Esophagus squamous epithelium (tissue), 5 donors: ENCODE data around the gene CDH15. TPM values are rescaled to one million over a fixed set of nuclear protein-coding genes. Genes with fewer than 3 reads are reported as not detected.

Experiments used
- DNase-seq: peaks from one replicate; lab custom pipeline; 2025; lab: John Stamatoyannopoulos, UW
- H3K27ac ChIP-seq, 4 donors: fragments of 200-600 bp; sonication (generic); one replicate each; pipeline ENCODE4 v1.5.1; 2016 to 2019; ENCODE audit warnings: mild to moderate bottlenecking in 1 of 4
- H3K27me3 ChIP-seq, 4 donors: fragments of 200-600 bp; sonication (generic); 1 replicate in 3 of 4; 2 replicates in 1 of 4; pipeline versions ENCODE4 v1.5.1 to v1.6.0; 2017 to 2021; ENCODE audit warnings: antibody characterized with exemption in 1 of 4
- H3K36me3 ChIP-seq, 3 donors: fragments of 200-600 bp; sonication (generic); one replicate each; pipeline ENCODE4 v1.5.1; 2016 to 2019
- H3K4me1 ChIP-seq, 3 donors: fragments of 200-600 bp; sonication (generic); one replicate each; pipeline ENCODE4 v1.5.1; 2017 to 2019
- H3K4me3 ChIP-seq, 4 donors: fragments of 200-600 bp; sonication (generic); 1 replicate in 3 of 4; 2 replicates in 1 of 4; pipeline ENCODE4 v1.5.1; 2016 to 2019; ENCODE audit warnings: mild to moderate bottlenecking in 2 of 4, moderate library complexity in 1 of 4
- H3K9me3 ChIP-seq, 3 donors: fragments of 200-600 bp; sonication (generic); one replicate each; pipeline ENCODE4 v1.5.1; 2016 to 2019
- POLR2A ChIP-seq, 4 donors: fragments of 450-650 bp; IDR thresholded peaks; one replicate each; pipeline ENCODE4 v1.6.1; 2017; ENCODE audit warnings: antibody characterized with exemption in 4 of 4, mild to moderate bottlenecking in 4 of 4, moderate library complexity in 3 of 4
- WGBS, 2 donors: methylation state at CpG; one replicate each; pipeline ENCODE4 v1.1.5; 2018; 5-methylcytosine and 5-hydroxymethylcytosine counted together
- intact Hi-C: fragments of 100-400 bp; cut with DNase I; formaldehyde crosslinking; loops from one replicate; pipeline ENCODE4 v1.15.0; 2022
- total RNA-seq, 4 donors: library from RNA; depleted of rRNA; stranded (reverse); fragments of >200 nt; gene quantifications; one replicate each; pipeline ENCODE4 v1.1.0, GENCODE V29; 2016
- TF ChIP-seq, protein P1 (sequence below), 6 experiments: fragments of 450-650 bp in 4 of 6; fragments of 200-600 bp in 2 of 6; sonication (generic) in 2 of 6; IDR thresholded peaks; one replicate each; pipeline ENCODE4 v1.5.1; 2016 to 2019; ENCODE audit warnings: antibody characterized with exemption in 6 of 6, mild to moderate bottlenecking in 4 of 6, moderate library complexity in 4 of 6
- donor health status: DM: yes; HTN: yes; CAD: no.

CDH15 gene
- total RNA-seq, 4 donors from 2014 or later: not detected

DNA sequence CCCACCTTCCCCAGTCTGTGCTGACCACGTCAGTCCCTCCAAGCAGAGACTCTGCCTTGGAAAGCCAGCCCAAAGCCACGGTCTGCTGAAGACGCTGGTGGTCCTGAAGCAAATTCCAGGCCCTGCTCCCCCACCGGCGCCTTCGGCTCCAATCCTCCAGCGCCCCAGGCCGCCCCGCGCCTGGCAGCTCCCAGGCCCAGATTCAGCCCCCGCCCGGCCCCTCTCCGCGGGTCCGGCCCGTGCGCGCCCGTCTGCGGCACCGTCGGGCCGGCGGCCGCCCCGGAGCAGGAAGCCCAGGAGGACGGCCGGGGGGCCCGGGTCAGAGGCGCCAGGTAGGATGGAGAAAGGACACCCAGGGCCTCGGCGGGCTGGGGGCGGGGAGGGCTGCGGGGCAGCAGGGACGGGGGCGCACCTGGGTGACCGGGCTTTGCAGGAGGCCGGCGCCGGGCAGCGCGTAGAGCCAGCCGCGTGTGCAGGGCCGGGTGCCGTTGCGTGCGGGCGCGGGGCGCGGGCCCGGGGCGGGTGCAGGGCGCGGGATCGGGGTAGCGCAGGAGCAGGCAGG is 29.4 kb downstream of the CDH15 start:
- Histone ChIP-seq H3K36me3 (no peaks in the 10 kb centered on the region), H3K9me3 (no peaks in the 10 kb centered on the region), H3K4me3 (peak overlapping the region in 3 of 4 donors; percentile 19 to 65 (median 43)), H3K4me1 (peaks cover 6 to 28% (median 13%) of the 10 kb centered on the region in 3 donors), H3K27me3 (peaks cover 11 to 91% (median 24%) of the 10 kb centered on the region in 4 donors), H3K27ac (no peak overlapping the region)
- TF ChIP-seq, protein P1, sequence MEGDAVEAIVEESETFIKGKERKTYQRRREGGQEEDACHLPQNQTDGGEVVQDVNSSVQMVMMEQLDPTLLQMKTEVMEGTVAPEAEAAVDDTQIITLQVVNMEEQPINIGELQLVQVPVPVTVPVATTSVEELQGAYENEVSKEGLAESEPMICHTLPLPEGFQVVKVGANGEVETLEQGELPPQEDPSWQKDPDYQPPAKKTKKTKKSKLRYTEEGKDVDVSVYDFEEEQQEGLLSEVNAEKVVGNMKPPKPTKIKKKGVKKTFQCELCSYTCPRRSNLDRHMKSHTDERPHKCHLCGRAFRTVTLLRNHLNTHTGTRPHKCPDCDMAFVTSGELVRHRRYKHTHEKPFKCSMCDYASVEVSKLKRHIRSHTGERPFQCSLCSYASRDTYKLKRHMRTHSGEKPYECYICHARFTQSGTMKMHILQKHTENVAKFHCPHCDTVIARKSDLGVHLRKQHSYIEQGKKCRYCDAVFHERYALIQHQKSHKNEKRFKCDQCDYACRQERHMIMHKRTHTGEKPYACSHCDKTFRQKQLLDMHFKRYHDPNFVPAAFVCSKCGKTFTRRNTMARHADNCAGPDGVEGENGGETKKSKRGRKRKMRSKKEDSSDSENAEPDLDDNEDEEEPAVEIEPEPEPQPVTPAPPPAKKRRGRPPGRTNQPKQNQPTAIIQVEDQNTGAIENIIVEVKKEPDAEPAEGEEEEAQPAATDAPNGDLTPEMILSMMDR (IDR thresholded peaks at IDR 0.05): no peak
- TF ChIP-seq POLR2A (IDR thresholded peaks at IDR 0.05): no peak
- DNase-seq: no peak
- intact Hi-C loops: no loop called here
- whole genome bisulfite sequencing, 2 donors: 0 to 1% methylated on average over 2 to 14 of the region's 58 CpGs

- H3K36me3 ChIP-seq: no peaks in the 10 kb centered on the region
- peaks cover 11 to 96% (median 24%) of the 10 kb centered on the region in 4 donors for H3K27me3 ChIP-seq
- intact Hi-C loops: no loop called here
- no peak for TF ChIP-seq POLR2A (IDR thresholded peaks at IDR 0.05)
- TF ChIP-seq, protein P1 (IDR thresholded peaks at IDR 0.05): no peak
- no peaks in the 10 kb centered on the region for H3K9me3 ChIP-seq
- no peak overlapping the region for H3K27ac ChIP-seq
- H3K4me1 ChIP-seq: peaks cover 6 to 28% (median 13%) of the 10 kb centered on the region in 3 donors
- 0% methylated on average over 6 of the region's 111 CpGs; no CpG with 5 or more reads in 1 of the 2 donors for WGBS, 2 donors
- DNase-seq: no peak
- H3K4me3 ChIP-seq: peak overlapping the region; percentile 18 to 65 (median 39)
Observed at GRCh38 chr16:89201439-89202377, 30.2 kb downstream of the CDH15 start.

GRCh38 chr16:89202422-89203215 is 31.1 kb downstream of the CDH15 start:
- Histone ChIP-seq H3K4me3 (peak overlapping the region in 3 of 4 donors; percentile 35 to 65 (median 43)), H3K4me1 (peaks cover 6 to 28% (median 13%) of the 10 kb centered on the region in 3 donors), H3K27ac (no peak overlapping the region), H3K9me3 (no peaks in the 10 kb centered on the region), H3K27me3 (peaks cover 11 to 87% (median 24%) of the 10 kb centered on the region in 4 donors), H3K36me3 (no peaks in the 10 kb centered on the region)
- no peak for DNase-seq
- TF ChIP-seq, protein P1 (IDR thresholded peaks at IDR 0.05): no peak
- TF ChIP-seq POLR2A (IDR thresholded peaks at IDR 0.05): no peak
- WGBS, 2 donors: 64 to 70% methylated on average over 25 to 29 of the region's 49 CpGs
- intact Hi-C loops: no loop called here

DNA sequence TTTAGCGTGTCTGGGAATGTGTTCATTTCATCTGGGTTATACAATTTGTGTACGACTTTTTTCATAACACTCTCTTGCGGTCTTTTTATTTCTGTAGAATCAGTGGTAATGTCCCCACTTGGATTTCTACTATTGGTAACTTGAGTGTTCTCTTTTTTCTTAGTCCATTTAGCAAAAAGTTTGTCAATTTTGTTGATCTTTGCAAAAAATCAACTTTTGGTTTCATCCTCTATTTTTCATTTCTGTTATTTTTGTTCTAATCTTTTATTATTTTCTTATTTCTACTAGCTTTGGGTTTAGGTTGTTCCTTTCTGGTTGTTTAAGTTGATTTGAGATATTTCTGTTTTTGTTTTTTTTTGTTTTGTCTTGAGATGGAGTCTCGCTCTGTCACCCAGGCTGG is 36.4 kb downstream of the CDH15 start:
- DNase-seq: no peak
- TF ChIP-seq, protein P1 (IDR thresholded peaks at IDR 0.05): no peak
- TF ChIP-seq POLR2A (IDR thresholded peaks at IDR 0.05): no peak
- Histone ChIP-seq H3K9me3 (no peaks in the 10 kb centered on the region), H3K4me1 (no peaks in the 10 kb centered on the region), H3K27ac (no peak overlapping the region), H3K36me3 (no peaks in the 10 kb centered on the region), H3K4me3 (no peak overlapping the region), H3K27me3 (peaks cover 0 to 47% (median 2%) of the 10 kb centered on the region in 4 donors)
- 71 to 92% methylated on average over 4 of the region's 4 CpGs for WGBS, 2 donors
- intact Hi-C loops: no loop called here
